Keratinocyte (primary cell): Measurements from ENCODE around the gene FYB1. TPM values are rescaled to one million over a fixed set of nuclear protein-coding genes. Genes with fewer than 3 reads are reported as not detected.

Source experiments
- DNase-seq: peaks from one replicate; pipeline ENCODE4 v3.0.0-alpha.2; 2011; ENCODE audit warnings: low read depth, missing footprints, low spot score
- FAIRE-seq: peaks from 2 replicates; lab custom pipeline; 2011; peaks lifted over from hg19 to GRCh38; lab: Jason Lieb, UNC
- H2AFZ ChIP-seq: 2 replicates; pipeline ENCODE4 v1.6.0; 2012; ENCODE audit warnings: low read length, control low read depth, inconsistent platforms; ENCODE audit not compliant: control insufficient read depth
- H3K27ac ChIP-seq: 2 replicates; pipeline ENCODE4 v1.5.1; 2011; ENCODE audit warnings: low read length; ENCODE audit not compliant: control insufficient read depth, insufficient read depth
- H3K27me3 ChIP-seq: 3 replicates; pipeline ENCODE4 v1.6.0; 2011; ENCODE audit warnings: low read length; ENCODE audit not compliant: control insufficient read depth, insufficient read depth; ENCODE audit errors: extremely low read depth
- H3K36me3 ChIP-seq, 2 experiments: 2 replicates in 1 of 2; 3 replicates in 1 of 2; pipeline ENCODE4 v1.5.1; 2011; ENCODE audit warnings: low read length in 2 of 2, mild to moderate bottlenecking in 1 of 2; ENCODE audit not compliant: control insufficient read depth in 2 of 2, insufficient read depth in 2 of 2; ENCODE audit errors: extremely low read depth in 1 of 2
- H3K4me1 ChIP-seq: 3 replicates; pipeline ENCODE4 v1.5.1; 2011; ENCODE audit warnings: low read length; ENCODE audit not compliant: control insufficient read depth, insufficient read depth; ENCODE audit errors: extremely low read depth
- H3K4me2 ChIP-seq: 3 replicates; pipeline ENCODE4 v1.6.0; 2011; ENCODE audit warnings: low read depth, low read length; ENCODE audit not compliant: control insufficient read depth, insufficient read depth; ENCODE audit errors: extremely low read depth
- H3K4me3 ChIP-seq, 3 experiments: fragments of 200-600 bp in 1 of 3; sonication (generic) in 1 of 3; 2 replicates in 2 of 3; 3 replicates in 1 of 3; pipeline ENCODE4 v1.5.1; 2011 to 2016; ENCODE audit warnings: low read length in 3 of 3, mild to moderate bottlenecking in 3 of 3, control low read depth in 2 of 3, inconsistent platforms in 1 of 3, low read depth in 1 of 3, mixed read lengths in 1 of 3, mixed run types in 1 of 3, moderate library complexity in 1 of 3; ENCODE audit not compliant: control insufficient read depth in 2 of 3, insufficient read depth in 2 of 3; ENCODE audit errors: extremely low read depth in 1 of 3
- H3K79me2 ChIP-seq: 2 replicates; pipeline ENCODE4 v1.6.0; 2012; ENCODE audit warnings: low read length; ENCODE audit not compliant: control insufficient read depth, insufficient read depth
- H3K9ac ChIP-seq: 3 replicates; pipeline ENCODE4 v1.6.0; 2011; ENCODE audit warnings: low read length; ENCODE audit not compliant: control insufficient read depth, insufficient read depth; ENCODE audit errors: extremely low read depth
- H3K9me1 ChIP-seq: 3 replicates; pipeline ENCODE4 v1.6.0; 2011; ENCODE audit warnings: low read length; ENCODE audit not compliant: control insufficient read depth, insufficient read depth; ENCODE audit errors: extremely low read depth
- H3K9me3 ChIP-seq: 2 replicates; pipeline ENCODE4 v1.5.1; 2012; ENCODE audit warnings: low read depth, low read length; ENCODE audit not compliant: control insufficient read depth
- H4K20me1 ChIP-seq: 3 replicates; pipeline ENCODE4 v1.6.0; 2011; ENCODE audit warnings: low read length; ENCODE audit not compliant: control insufficient read depth, insufficient read depth; ENCODE audit errors: extremely low read depth
- CTCF ChIP-seq, 3 experiments: IDR thresholded peaks in 1 of 3; conservative IDR thresholded peaks in 1 of 3; optimal IDR thresholded peaks in 1 of 3; 2 replicates in 2 of 3; 3 replicates in 1 of 3; pipeline versions ENCODE3 to v1.5.1; 2011; ENCODE audit warnings: low read length in 3 of 3, mild to moderate bottlenecking in 3 of 3, moderate library complexity in 2 of 3, control low read depth in 1 of 3, inconsistent platforms in 1 of 3; ENCODE audit not compliant: insufficient read depth in 2 of 3; ENCODE audit errors: extremely low read depth in 1 of 3
- EZH2 ChIP-seq: IDR thresholded peaks from one replicate; pipeline ENCODE4 v1.6.1; 2012; ENCODE audit warnings: inconsistent platforms, mild to moderate bottlenecking, low read length, moderate library complexity
- dilution Hi-C: fragments of 300-500 bp; cut with MboI; formaldehyde crosslinking; loops from one replicate; pipeline ENCODE4 v1.7.0; 2020; ENCODE audit warnings: low sequenced_read_pairs; ENCODE audit not compliant: extremely low pct_ligation_motif_present
- polyA plus RNA-seq, 5 experiments: library from polyadenylated mRNA; depleted of rRNA in 3 of 5; stranded (reverse) in 3 of 5; stranded (forward) in 1 of 5; unstranded in 1 of 5; fragments of >200 nt; gene quantifications; 1 replicate in 1 of 5; 2 replicates in 3 of 5; 3 replicates in 1 of 5; pipeline versions ENCODE4 v1.2.1 to v1.2.3, GENCODE V29; 2011 to 2012; ENCODE audit warnings: missing spikeins in 2 of 5, low read depth in 1 of 5, low replicate concordance in 1 of 5

Gene FYB1
- polyA plus RNA-seq, 1 donor (not counting 4 experiments of a cell fraction or from before 2014, with no cell fraction given): 0.29 TPM

- H3K4me3 ChIP-seq: no peak overlapping the region
- H3K36me3 ChIP-seq: no peaks in the 10 kb centered on the region
- DNase-seq (no peak), FAIRE-seq (peak; percentile 9)
- TF ChIP-seq CTCF (optimal IDR thresholded peaks at IDR 0.05 in 1 of 3, IDR thresholded peaks at IDR 0.05 in 1 of 3, conservative IDR thresholded peaks at IDR 0.05 in 1 of 3; ENCODE audit: extremely low read depth in 1 of 3, insufficient read depth in 2 of 3, low read length in 3 of 3) (no peak), EZH2 (no peak)
- no peak overlapping the region for H3K27ac ChIP-seq
- no peaks in the 10 kb centered on the region for H4K20me1 ChIP-seq
- H2AFZ ChIP-seq: no peak overlapping the region
- H3K27me3 ChIP-seq: no peaks in the 10 kb centered on the region
- H3K9me3 ChIP-seq: no peaks in the 10 kb centered on the region
- dilution Hi-C loops: no loop called here
- H3K79me2 ChIP-seq: no peaks in the 10 kb centered on the region
- H3K4me2 ChIP-seq: no peak overlapping the region
- H3K9me1 ChIP-seq: no peaks in the 10 kb centered on the region
- H3K9ac ChIP-seq: no peak overlapping the region
- H3K4me1 ChIP-seq: no peaks in the 10 kb centered on the region
Observed at GRCh38 chr5:39131210-39132127, 87.9 kb downstream of the FYB1 start.

- DNase-seq (no peak), FAIRE-seq (no peak)
- Histone ChIP-seq H2AFZ (no peak overlapping the region), H3K9me3 (no peaks in the 10 kb centered on the region), H4K20me1 (no peaks in the 10 kb centered on the region), H3K4me2 (no peak overlapping the region), H3K27ac (no peak overlapping the region), H3K4me3 (no peak overlapping the region), H3K27me3 (no peaks in the 10 kb centered on the region), H3K9me1 (no peaks in the 10 kb centered on the region), H3K36me3 (no peaks in the 10 kb centered on the region), H3K4me1 (no peaks in the 10 kb centered on the region), H3K9ac (no peak overlapping the region), H3K79me2 (no peaks in the 10 kb centered on the region)
- TF ChIP-seq EZH2 (no peak), CTCF (optimal IDR thresholded peaks at IDR 0.05 in 1 of 3, IDR thresholded peaks at IDR 0.05 in 1 of 3, conservative IDR thresholded peaks at IDR 0.05 in 1 of 3; ENCODE audit: extremely low read depth in 1 of 3, insufficient read depth in 2 of 3, low read length in 3 of 3) (no peak)
- dilution Hi-C loops: no loop called here
Observed at GRCh38 chr5:39130716-39131115, 88.6 kb downstream of the FYB1 start.
